Activated T-helper 1 cell treated with Interleukin-2 at 50 U/mL for 16 hours (primary cell): ENCODE results near the gene PKD2.
"Not testable (repeated sequence)": the region's sequence is repeated elsewhere in the genome, so short reads cannot be mapped to it uniquely, and the experiment has no call there.

Source experiments
- DNase-seq: peaks from one replicate; pipeline ENCODE4 v3.0.0-alpha.2; 2020; ENCODE audit warnings: low read depth

The PKD2 gene

DNA sequence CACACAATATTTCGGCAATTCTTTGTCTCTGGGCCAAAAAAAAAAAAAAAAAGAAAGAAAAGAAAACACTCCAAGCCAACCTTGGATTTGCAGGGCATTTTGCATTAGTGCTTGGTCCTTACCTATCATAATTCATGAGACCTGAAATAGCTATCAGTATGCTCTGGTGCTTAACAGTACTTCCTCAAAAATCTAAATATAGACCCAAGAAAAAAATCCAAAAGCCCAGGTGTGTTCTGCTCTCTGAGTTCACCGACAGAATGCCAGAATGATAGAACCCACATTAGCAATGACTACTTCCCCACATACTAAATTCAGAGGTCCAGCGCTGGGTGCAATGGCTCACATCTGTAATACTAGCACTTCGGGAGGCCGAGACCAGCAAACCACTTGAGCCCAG is 108.2 kb downstream of the PKD2 start:
- no peak for DNase-seq

DNA sequence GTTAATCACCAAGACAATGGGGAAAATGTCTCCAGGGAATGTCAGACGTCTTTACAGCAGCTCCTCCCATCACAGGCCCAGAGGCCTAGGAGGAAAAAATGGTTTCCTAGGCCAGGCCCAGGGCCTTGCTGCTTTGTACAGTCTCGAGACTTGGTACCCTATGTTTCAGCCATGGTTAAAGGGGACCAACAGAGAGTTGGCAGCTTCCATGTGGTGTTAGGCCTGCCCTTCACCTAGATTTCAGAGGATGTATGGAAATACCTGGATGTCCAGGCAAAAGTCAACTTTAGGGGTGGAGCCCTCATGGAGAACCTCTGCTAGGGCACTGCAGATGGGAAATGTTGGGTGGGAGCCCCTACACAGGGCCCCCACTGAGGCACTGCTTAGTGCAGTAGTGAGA is 112.5 kb downstream of the PKD2 start:
- DNase-seq, result no peak

DNA sequence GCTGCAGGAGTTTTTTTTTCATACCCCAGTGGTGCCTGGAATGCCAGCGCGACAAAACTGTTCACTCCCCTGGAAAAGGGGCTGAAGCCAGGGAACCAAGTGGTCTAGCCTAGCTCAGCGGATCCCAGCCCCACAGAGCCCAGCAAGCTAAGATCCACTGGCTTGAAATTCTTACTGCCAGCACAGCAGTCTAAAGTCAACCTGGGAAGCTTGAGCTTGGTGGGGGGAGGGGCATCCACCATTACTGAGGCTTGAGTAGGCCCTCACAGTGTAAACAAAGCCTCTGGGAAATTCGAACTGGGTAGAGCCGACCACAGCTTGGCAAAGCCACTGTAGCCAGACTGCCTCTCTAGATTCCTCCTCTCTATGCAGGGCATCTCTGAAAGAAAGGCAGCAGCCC is 114.8 kb downstream of the PKD2 start:
- not testable (repeated sequence) for DNase-seq
